Keratinocyte (primary cell): ENCODE data around the gene ALK.

Source experiments
- EZH2 ChIP-seq: IDR thresholded peaks from one replicate; pipeline ENCODE4 v1.6.1; 2012; ENCODE audit warnings: inconsistent platforms, mild to moderate bottlenecking, low read length, moderate library complexity
- TF ChIP-seq, protein P1 (sequence below), 3 experiments: IDR thresholded peaks in 1 of 3; conservative IDR thresholded peaks in 1 of 3; optimal IDR thresholded peaks in 1 of 3; 2 replicates in 2 of 3; 3 replicates in 1 of 3; pipeline versions ENCODE3 to v1.5.1; 2011; ENCODE audit warnings: low read length in 3 of 3, mild to moderate bottlenecking in 3 of 3, moderate library complexity in 2 of 3, control low read depth in 1 of 3, inconsistent platforms in 1 of 3; ENCODE audit not compliant: insufficient read depth in 2 of 3; ENCODE audit errors: extremely low read depth in 1 of 3

DNA sequence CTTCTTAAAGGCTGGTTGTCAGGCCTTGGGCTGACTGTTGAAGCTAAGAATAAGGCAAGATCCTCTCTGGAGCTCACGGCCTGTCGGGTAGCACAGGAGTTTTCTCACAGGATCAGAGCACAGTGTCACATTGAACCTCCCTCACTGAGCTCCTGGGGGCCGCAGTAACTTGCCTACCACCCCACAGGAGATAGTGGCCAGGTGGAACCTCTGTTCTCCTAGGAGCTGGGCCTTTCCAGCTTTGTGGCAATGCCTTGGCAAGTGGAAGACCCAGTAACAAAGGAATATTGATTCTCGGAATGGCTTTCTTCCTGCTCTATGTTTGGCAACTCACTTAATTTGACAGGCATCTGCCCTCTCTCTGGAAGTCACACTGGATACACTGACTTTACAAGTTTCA lies 1.2 kb upstream of the ALK start:
- TF ChIP-seq, protein P1, sequence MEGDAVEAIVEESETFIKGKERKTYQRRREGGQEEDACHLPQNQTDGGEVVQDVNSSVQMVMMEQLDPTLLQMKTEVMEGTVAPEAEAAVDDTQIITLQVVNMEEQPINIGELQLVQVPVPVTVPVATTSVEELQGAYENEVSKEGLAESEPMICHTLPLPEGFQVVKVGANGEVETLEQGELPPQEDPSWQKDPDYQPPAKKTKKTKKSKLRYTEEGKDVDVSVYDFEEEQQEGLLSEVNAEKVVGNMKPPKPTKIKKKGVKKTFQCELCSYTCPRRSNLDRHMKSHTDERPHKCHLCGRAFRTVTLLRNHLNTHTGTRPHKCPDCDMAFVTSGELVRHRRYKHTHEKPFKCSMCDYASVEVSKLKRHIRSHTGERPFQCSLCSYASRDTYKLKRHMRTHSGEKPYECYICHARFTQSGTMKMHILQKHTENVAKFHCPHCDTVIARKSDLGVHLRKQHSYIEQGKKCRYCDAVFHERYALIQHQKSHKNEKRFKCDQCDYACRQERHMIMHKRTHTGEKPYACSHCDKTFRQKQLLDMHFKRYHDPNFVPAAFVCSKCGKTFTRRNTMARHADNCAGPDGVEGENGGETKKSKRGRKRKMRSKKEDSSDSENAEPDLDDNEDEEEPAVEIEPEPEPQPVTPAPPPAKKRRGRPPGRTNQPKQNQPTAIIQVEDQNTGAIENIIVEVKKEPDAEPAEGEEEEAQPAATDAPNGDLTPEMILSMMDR (optimal IDR thresholded peaks at IDR 0.05 in 1 of 3, IDR thresholded peaks at IDR 0.05 in 1 of 3, conservative IDR thresholded peaks at IDR 0.05 in 1 of 3; ENCODE audit: extremely low read depth in 1 of 3, insufficient read depth in 2 of 3, low read length in 3 of 3), result no peak
- TF ChIP-seq EZH2, result no peak
